Measurements from ENCODE around the gene MOV10.

DNA sequence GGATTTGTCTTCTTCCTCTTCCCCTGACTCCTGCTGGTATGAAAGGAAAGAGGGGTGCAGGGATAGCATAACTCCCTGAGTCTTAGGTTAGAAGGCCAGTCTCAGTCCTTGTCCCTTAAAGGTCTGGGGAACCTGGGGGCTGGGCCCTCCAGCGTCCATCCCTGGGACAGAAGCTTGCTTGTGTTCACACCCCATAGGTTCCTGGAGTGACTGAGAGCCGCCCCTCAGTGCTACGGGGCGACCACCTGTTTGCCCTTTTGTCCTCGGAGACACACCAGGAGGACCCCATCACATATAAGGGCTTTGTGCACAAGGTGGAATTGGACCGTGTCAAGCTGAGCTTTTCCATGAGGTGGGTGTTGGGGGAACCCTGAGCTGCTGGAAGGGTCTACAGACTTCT lies 19.4 kb downstream of the MOV10 start:
- no peak for TF ChIP-seq MAX (IDR thresholded peaks at IDR 0.05; ENCODE audit: low read depth)
- no peak for TF ChIP-seq RCOR1 (IDR thresholded peaks at IDR 0.05; ENCODE audit: low read length)
- TF ChIP-seq, protein P1, sequence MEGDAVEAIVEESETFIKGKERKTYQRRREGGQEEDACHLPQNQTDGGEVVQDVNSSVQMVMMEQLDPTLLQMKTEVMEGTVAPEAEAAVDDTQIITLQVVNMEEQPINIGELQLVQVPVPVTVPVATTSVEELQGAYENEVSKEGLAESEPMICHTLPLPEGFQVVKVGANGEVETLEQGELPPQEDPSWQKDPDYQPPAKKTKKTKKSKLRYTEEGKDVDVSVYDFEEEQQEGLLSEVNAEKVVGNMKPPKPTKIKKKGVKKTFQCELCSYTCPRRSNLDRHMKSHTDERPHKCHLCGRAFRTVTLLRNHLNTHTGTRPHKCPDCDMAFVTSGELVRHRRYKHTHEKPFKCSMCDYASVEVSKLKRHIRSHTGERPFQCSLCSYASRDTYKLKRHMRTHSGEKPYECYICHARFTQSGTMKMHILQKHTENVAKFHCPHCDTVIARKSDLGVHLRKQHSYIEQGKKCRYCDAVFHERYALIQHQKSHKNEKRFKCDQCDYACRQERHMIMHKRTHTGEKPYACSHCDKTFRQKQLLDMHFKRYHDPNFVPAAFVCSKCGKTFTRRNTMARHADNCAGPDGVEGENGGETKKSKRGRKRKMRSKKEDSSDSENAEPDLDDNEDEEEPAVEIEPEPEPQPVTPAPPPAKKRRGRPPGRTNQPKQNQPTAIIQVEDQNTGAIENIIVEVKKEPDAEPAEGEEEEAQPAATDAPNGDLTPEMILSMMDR (IDR thresholded peaks at IDR 0.05) = no peak
- no peak for TF ChIP-seq TAF1 (IDR thresholded peaks at IDR 0.05; ENCODE audit: borderline replicate concordance, low read depth, low read length)
- TF ChIP-seq POLR2AphosphoS5 (IDR thresholded peaks at IDR 0.05; ENCODE audit: low read depth, low read length) = no peak
- no peak for TF ChIP-seq TCF12 (IDR thresholded peaks at IDR 0.05)
- TF ChIP-seq GABPA (IDR thresholded peaks at IDR 0.05; ENCODE audit: low read depth) = no peak
- TF ChIP-seq RAD21 (IDR thresholded peaks at IDR 0.05; ENCODE audit: low read length) = no peak
- no peak for TF ChIP-seq RFX5 (IDR thresholded peaks at IDR 0.05; ENCODE audit: low read length)
- no peak for TF ChIP-seq NFIC (IDR thresholded peaks at IDR 0.05; ENCODE audit: borderline replicate concordance)
